ENCODE data around the gene PALM.

- TF ChIP-seq CTCF (IDR thresholded peaks at IDR 0.05) (no peak), EZH2 (IDR thresholded peaks at IDR 0.05) (no peak)
Measured at GRCh38 chr19:660793-661426, 47.8 kb upstream of the PALM start.
